Myocyte (in vitro differentiated cells): Measurements from ENCODE around the gene CCDC97. TPM values are rescaled to one million over a fixed set of nuclear protein-coding genes. Genes with fewer than 3 reads are reported as not detected.
"Not testable (repeated sequence)": the region's sequence is repeated elsewhere in the genome, so short reads cannot be mapped to it uniquely, and the experiment has no call there.

ENCODE experiments used
- DNase-seq: peaks from one replicate; pipeline ENCODE4 v3.0.0-alpha.2; 2012; ENCODE audit warnings: low read depth
- total RNA-seq: library from RNA; depleted of rRNA; stranded (reverse); fragments of >200 nt; gene quantifications from 2 replicates; pipeline ENCODE4 v1.2.3, GENCODE V29; 2014

Gene CCDC97
- total RNA-seq, 1 donor from 2014 or later: 16.0 TPM

DNA sequence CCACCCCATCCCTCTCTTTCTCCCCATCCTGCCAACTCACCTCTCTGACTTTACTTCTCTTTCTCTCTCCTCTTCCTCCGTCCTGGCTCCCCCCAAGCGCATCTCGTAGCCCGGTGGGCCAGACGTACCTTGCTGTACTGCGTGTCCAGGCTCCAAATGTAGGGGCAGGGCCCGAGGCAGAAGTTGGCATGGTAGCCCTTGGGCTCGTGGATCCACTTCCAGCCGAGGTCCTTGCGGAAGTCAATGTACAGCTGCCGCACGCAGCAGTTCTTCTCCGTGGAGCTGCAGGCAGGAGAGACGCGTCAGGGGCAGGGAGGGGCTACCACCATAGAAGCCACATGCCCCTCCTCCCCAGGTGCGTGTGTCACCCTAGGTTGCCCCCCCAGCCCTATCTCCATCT lies 22.0 kb downstream of the CCDC97 start:
- no peak for DNase-seq

DNA sequence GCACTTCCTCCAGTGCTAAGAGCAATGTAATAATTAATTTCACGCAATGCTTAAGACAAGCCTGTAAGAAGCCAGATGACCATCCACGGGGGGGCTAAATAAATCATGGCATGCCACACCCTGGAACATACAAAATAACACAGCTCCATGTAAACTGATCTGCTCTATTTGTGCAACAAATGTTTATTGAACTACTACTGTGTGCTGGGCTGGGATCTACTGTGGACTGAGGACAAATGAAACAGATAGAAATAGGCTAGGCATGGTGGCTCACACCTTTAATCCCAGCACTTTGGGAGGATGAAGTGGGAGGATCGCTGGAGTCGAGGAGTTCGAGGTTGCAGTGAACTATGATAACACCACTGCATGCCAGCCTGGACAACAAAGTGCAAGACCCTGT lies 22.5 kb downstream of the CCDC97 start:
- DNase-seq: no peak

DNA sequence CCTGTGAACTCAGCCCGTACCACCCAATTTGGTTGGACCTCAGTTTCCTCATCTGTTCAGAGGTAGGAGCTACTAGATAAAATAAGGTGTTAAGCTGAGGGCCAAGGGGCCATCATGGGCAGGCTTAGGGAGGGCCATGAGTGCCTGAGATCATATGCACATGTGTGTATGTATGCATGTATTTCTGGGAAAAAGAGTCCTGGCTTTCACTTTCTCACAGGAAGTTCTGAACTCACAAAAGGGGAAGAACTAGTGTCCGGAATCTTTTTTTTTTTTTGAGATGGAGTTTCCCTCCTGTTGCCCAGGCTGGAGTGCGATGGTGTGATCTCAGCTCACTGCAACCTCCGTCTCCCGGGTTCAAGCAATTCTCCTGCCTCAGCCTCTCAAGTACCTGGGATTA lies 24.8 kb downstream of the CCDC97 start:
- no peak for DNase-seq

DNA sequence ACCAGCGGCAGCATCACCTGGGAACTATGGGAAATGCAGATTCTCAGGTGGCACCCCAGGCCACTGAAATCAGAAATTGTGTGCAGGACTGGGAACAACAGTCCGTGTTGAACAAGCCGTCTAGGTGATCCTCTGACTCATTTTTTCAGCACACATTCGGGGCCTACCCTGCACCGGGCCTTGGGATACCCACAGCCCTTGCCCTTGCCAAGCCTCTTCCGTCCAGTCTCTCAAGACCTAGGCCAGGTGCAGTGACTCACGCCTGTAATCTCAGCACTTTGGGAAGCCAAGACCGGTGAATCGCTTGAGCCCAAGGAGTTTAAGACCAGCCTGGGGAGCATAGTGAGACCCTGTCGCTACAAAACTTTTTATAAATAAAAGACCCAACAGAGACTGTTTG lies 25.5 kb downstream of the CCDC97 start:
- no peak for DNase-seq

DNA sequence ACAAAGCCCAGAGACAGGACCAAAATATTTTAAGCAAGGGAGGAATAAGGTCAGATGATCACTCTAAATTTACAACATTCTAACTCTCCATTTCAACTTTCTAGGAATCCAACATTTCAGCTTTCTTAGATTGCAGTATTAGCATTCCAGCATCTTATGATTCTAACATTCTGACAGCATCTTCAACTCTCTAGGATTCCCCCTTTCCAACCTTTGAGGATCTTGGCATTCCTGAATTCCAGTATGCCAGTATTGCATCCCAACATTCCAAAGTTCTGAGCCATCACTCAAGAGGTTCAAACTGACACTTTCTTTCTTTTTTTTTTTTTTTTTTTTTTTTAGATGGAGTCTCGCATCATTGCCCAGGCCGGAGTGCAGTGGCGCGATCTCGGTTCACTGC lies 30.0 kb downstream of the CCDC97 start:
- DNase-seq: no peak

DNA sequence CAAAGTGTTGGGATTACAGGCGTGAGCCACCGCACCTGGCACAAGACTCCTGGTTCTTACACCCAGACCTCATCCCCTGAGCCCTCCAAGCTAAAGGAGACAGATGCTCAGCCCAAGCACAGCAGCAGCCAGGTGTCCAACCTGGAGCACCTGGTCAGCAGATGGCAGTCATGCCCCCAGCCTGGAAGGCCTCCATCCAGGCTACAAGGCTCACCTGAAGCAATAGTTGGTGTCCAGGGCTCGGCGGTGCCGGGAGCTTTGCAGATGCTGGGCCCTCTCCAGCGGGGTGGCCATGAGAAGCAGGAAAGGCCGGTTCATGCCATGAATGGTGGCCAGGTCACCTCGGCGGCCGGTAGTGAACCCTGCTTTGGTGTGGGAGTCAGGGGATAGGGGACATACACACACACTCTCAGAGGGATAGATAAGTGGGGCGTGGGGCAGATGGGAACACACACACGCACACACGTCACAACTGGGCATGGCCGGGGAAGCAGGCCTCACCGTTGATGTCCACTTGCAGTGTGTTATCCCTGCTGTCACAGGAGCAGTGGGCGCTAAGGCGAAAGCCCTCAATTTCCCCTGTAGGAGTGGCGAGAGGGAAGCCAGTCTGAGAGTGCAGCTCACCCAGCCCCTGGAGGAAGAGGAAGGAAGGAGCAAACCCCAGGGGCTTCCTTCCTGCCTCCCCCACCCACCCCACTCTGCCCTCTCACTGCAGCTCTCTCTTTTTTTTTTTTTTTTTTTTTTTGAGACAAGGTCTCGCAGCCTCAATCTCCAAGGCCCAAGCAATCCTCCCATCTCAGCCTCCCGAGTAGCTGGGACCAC lies 31.9 kb downstream of the CCDC97 start:
- no peak for DNase-seq

DNA sequence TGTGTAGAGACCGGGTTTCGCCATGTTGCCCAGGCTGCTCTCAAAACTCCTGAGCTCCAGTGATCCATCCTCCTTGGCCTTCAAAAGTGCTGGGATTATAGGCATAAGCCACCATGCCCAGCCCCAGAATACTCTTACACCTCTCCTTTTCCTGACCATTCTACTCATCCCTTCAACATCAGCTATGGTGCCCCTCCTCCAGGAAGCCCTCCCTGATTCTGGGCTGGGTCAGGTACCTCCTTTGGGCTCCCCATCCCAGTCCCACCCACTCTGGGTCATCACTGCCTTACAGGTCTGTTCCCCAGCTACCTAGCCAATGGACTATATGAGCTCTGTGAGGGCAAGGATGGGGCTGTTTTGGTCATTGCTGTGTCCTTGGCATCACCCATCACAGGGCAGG lies 34.2 kb downstream of the CCDC97 start:
- DNase-seq: no peak

DNA sequence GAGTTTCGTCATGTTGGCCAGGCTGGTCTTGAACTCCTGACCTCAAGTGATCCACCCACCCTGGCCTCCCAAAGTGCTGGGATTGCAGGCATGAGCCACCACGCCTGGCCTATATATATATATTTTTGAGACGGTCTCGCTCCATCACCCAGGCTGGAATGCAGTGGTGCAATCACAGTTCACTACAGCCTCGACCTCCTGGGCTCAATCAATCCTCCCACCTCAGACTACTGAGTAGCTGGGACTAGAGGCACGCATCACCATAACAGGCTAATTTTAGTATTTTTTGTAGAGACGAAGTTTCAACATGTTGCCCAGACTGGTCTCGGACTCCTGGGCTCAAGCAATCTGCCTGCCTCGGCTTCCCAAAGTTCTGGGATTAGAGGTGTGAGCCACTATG lies 36.9 kb downstream of the CCDC97 start:
- not testable (repeated sequence) for DNase-seq

DNA sequence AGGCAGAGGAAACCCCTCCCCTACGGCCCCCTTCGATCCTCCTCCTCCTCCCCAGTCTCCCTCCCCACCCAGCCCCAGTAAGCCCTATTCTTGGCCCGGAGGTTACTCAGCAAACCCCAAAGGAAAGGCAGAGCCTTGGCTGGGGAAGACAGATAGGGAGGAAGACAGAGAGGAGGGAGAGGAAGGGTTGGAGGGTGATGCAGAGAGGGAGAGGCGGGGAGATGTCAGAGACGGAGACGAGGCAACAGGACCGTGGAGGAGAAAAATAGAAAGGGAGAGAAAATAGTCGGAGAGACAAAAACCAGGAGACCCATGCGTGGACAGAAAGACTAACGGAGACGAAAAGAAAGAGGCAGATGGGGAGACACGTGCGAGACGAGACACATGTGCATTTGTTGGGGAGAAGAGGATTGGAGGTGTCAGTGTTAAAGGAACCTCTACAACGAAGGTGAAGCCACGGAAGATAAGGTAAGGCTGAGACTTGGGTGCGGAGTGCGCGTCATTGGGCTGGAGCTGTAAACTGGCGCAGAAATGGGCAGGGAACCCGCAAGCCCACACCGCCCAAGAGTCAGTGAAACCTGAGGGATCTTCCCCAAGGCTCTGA lies 40.9 kb downstream of the CCDC97 start:
- no peak for DNase-seq

DNA sequence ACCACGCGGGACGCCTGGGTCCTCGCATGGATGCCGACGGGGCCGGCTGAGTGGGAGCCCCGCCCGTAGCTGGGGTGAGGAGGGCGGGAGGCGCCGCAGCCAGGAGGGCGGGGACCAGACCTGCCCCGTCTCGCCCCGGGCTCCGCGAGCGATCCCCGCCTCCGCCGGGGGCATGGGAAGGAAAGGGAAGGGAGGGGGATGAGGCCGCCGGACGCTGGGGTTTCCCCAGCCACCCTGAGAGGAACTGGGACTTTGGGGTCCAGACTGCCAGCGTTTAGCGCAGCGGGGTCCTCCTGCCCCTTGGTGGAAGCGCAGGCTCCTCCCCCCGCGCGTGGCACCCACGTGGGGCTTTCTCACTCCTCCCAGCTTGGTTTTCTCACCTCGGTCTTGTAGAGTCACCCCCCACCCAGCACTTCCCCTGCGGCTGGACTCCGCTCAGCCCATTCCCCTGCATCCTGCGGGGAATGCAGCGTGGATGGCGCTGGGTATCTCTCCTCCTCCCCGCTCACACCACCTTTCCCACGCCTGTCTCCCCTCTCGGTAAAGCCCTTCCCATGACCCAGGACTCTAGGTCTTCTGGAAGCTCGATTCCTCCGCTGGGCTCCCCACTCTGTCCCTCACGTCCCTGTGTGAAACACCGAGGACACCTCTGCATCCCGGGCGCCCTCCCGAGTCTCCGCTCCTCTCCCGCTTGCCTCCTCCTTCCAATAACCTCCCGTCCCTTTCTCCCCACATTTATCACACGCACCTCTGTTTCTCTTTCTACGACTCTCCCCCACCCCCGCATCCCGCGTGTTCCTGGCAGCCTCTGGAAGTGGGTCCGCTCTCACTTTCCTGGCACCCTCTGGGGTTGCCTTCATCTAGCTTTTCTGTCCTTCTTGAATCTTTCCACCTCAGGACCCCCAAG lies 41.6 kb downstream of the CCDC97 start:
- DNase-seq: no peak

DNA sequence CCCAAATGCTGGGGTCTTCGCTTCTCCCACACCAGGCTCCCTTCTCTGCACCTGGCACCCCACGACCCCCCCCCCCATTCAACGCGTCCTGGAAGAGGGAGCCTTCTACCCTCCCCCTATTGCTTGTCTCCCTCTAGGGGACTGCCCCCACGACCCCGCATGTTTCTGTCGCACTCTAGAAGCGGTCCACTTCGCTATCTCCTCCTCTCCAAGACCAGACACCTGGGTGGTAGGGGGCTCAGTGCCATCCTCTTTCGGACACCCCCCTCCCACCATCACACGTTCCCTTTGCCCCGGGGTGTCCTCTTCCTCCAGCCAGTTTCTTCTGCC lies 42.3 kb downstream of the CCDC97 start:
- no peak for DNase-seq

DNA sequence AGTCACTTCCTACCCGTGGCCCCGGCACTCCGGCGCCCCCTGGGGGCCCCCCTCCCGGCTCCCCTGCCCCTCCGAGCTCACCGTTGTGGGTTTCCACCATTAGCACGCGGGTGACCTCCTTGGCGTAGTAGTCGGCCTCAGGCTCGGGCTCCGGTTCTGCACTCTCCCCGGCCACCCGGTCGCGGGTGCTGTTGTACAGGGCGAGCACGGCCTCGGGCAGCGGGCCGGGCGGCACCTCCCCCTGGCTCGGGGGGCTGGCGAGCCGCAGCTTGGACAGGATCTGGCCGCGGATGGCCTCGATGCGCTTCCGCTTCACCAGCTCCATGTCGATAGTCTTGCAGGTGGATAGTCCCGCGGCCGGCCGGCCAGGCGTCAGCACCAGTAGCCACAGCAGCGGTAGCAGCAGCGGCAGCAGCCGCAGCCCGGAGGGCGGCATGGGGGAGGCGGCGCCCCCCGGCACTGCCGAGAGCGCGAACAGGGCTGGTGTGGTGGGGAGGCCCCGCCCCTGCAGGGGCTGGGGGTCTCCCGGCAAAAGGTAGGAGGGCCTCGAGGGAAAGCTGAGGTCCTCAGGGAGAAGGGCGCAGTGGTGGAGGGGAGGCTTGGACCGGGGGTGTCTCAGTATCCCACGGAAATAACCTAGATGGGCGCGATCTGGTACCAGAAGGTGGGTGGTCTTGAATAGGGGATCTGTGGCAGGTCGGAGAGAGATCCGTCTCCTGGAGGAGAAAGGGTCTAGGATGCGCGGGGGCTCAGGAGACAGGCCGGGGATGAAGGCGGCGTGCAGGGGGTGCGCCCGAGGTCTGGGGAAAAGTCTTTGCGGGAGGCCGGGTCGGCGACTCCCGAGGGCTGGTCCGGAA lies 42.9 kb downstream of the CCDC97 start:
- DNase-seq: peak; percentile 67

DNA sequence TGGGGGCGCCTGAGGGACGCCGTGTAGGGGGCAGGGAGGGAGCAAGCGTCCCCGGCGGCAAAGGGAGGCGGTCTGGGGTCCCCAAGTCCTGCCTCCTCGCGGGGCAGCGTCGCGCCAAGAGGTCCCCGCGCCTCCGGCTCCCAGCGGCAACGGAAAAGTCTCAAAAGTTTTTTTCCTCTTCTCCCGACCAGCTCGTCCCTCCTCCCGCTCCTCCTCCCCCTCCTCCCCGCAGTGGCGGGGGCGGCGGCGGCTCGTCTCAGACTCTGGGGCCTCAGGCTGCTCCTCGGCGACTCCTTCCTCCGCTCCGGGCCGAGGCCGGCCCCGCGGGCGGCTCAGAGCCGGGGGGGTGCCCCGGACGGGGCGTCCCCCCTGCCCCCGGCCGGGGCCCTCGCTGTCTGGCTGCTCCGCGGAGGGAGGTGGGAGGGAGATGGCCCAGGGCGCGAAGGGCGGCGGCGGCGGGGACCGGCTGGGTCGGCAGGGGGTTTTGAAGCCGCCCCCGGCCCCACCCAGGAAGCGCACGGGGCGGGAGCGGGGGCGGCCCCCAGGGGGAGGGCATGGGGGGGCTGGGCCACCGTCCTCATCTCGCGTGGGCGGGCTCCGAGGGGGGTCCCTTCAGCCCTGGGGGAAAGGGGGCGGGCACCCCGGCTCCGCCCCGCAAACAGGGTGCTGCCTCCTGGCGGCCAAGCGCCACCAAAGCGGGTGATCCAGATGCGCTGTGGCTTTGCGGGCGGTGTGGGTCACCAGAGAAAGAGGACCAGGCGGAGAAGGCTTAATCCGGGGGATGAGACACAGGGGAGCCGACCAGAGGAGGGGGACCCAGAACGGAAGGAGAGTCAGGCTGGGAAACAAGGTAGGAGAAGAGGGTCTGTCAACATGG lies 43.7 kb downstream of the CCDC97 start, which contains the start of gene TGFB1:
TGFB1 (minus strand) TSS at position 457 of the 877 bp plus-strand sequence. CDS start 878 bp downstream, outside the sequence.
- peak; percentile 87 for DNase-seq

DNA sequence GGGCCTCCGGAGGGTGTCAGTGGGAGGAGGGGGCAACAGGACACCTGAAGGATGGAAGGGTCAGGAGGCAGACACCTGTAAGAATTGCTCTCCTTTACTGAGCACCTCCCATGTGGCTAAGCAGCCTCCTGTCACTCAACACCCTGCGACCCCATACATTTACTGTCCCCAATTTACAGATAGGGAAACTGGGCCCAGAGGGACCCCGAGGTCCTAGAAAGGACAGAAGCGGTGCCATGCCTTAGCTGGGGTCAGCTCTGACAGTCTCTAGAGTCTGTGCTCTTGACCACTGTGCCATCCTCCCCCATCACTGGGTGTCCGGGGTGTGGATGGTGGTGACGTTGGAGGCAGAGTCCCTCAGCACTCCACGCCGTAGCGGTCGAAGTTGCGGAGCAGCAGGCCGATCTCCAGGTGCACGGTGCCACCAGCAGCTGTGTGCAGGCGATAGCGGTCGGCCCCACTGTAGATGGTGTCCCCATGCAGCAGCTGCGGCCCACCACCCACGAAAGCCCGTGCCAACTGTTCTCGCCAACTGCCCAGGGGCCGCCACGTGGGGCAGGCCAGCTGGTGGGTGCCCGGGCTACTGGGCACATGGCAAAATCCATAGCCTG lies 44.5 kb downstream of the CCDC97 start:
- DNase-seq: no peak

DNA sequence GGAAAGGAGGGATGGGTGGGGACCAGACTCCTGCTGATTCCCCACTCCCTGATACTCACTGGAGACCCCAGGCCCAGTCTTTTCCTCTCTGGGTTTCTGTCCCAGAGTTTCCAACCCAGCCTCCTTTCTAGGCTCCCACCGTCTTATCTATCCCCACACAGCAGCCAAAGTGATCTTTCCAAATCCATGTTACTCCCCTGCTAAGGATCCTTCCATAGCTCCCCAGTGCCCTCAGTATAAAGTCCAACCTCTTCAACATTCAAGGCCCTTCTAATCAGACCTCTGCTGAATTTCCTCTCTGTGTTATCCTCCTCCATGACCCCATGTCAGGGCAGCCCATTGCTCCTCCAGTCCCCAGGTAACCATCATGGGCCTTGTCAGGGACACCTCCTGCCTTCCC lies 45.1 kb downstream of the CCDC97 start:
- no peak for DNase-seq

DNA sequence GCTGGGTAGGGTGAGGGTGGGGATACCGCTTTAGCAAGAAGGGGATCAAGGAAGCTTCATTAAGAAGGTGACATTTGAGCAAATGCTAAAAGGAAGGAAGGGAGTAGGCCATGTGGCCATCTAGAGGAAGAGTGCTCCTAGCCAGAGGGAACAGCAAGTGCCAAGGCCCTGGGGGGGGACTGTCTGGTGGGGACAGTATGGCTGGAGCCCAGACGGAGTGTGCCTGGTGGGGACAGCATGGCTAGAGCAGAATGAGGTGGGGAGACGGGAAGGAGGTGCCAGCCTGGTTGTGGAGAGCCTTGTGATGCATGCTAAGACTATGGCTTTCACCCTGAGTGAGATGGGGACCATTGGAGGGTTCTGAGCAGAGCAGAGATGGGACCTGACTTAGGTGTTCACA lies 45.8 kb downstream of the CCDC97 start:
- DNase-seq: no peak

DNA sequence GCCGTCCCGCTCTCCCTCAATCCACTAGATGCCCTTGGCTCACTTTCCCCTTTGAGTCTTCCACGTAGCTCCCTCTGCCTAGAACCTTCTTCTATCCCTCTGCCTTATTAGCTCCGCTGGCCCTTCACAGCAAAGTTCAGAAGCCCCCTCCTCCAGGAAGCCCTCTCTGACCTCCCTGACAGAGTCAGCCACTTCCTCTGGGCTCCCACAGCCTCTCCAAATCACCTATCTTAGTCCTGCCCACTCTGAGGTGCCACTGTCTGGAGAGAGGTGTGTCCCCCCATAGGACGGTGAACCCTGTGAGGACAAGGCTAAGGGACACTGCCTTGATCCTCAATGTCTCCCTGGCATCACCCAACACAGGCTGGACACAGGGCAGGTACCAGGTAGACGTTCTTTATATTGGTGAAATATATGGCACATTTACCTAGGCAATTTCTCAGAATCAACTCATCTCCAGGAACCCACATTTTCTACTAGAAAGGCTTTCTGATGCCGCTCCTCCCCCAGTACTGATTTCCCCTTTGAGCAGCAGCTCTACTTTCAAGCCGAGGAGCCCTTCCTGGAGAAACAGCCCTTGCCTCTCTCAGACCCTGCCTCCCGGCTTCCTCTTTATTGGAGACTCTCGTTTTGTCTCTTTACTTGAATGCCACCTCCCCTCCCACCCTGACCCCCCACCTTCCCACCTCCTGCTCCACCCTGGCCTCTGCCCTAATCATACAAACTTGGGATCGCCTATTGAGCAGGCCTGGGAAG lies 47.2 kb downstream of the CCDC97 start:
- DNase-seq: no peak

DNA sequence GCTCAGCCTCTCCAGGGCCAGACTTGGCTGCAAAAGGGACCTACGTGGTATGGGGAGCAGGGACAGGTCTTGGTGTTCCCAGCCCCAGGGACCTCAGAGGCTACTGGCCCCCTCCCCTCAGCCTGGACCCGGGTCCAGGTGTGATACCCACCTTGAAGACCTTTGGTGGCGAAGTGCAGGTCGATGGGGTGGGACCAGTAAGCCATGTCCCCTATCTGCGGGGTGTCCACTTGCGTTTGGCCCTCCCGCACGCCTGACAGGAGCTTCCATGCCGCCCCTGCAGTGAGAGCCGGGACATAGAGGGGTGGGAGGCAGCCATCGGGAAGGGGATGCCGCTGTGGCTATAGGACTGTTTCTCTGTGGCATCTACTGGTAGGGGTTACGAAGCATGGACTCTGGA lies 47.8 kb downstream of the CCDC97 start:
- no peak for DNase-seq

DNA sequence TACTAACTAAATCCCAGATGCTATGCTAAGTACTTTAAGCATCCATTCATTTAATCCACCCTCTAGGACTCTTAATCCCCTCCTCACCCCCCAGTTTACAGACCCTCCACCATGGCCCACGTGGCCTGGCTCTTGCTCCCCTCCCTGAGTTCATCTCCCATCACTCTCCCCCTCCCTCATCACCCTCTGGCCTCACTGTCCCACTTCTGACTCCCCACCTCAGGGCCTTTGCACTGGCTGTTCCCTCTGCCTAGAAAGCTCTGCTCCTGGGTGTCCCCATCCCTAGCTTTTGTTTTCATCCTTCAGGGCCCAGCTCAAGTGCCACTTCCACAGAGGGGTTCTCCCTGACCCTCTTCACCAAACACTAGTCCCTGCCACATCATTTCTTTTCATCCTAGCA lies 49.8 kb downstream of the CCDC97 start:
- no peak for DNase-seq
